Measurements from ENCODE around the gene EML1.
A peak's percentile ranks its signal among the peaks of the same experiment; 100 is the strongest.

Gene EML1

GRCh38 chr14:99831303-99831702, 38.1 kb downstream of the EML1 start:
- DNase-seq: no peak

GRCh38 chr14:99831903-99832685, 38.9 kb downstream of the EML1 start:
- no peak for DNase-seq

GRCh38 chr14:99837822-99838221, 44.6 kb downstream of the EML1 start:
- DNase-seq: no peak

- DNase-seq: peak in 1 of 3 experiments; percentile 33
Measured at GRCh38 chr14:99838639-99839134, 45.5 kb downstream of the EML1 start.

- no peak for DNase-seq
Measured at GRCh38 chr14:99839696-99840095, 46.5 kb downstream of the EML1 start.

GRCh38 chr14:99840265-99840664, 47.1 kb downstream of the EML1 start:
- DNase-seq: no peak

- DNase-seq: no peak
Measured at GRCh38 chr14:99840774-99841305, 47.6 kb downstream of the EML1 start.

GRCh38 chr14:99841436-99842071, 48.3 kb downstream of the EML1 start:
- DNase-seq: no peak

GRCh38 chr14:99842141-99842540, 48.9 kb downstream of the EML1 start:
- DNase-seq: no peak

- DNase-seq: no peak
Measured at GRCh38 chr14:99846808-99847207, 53.6 kb downstream of the EML1 start.

- no peak for DNase-seq
Measured at GRCh38 chr14:99850709-99851108, 57.5 kb downstream of the EML1 start.

GRCh38 chr14:99852578-99852977, 59.4 kb downstream of the EML1 start:
- no peak for DNase-seq

- DNase-seq: peak in 1 of 3 experiments; percentile 16
Measured at GRCh38 chr14:99853206-99853605, 60.0 kb downstream of the EML1 start.

GRCh38 chr14:99854831-99855230, 61.6 kb downstream of the EML1 start:
- no peak for DNase-seq

- no peak for DNase-seq
Measured at GRCh38 chr14:99855271-99855670, 62.1 kb downstream of the EML1 start.

GRCh38 chr14:99857551-99857950, 64.3 kb downstream of the EML1 start:
- DNase-seq: no peak

- peak in 2 of 3 experiments; percentile 16 to 62 for DNase-seq
Measured at GRCh38 chr14:99860219-99860618, 67.0 kb downstream of the EML1 start.

GRCh38 chr14:99862136-99862535, 68.9 kb downstream of the EML1 start:
- no peak for DNase-seq

- no peak for DNase-seq
Measured at GRCh38 chr14:99863059-99863458, 69.8 kb downstream of the EML1 start.

- no peak for DNase-seq
Measured at GRCh38 chr14:99865408-99865807, 72.2 kb downstream of the EML1 start.

GRCh38 chr14:99870617-99871016, 77.4 kb downstream of the EML1 start:
- DNase-seq: no peak

- DNase-seq: no peak
Measured at GRCh38 chr14:99871771-99872170, 78.6 kb downstream of the EML1 start.

GRCh38 chr14:99872786-99873440, 79.7 kb downstream of the EML1 start:
- peak; percentile 10 to 66 (median 10) for DNase-seq

- no peak for DNase-seq
Measured at GRCh38 chr14:99873653-99874052, 80.4 kb downstream of the EML1 start.

Data from NCI-H1417 (cell line).